HG02852 (cell line): ENCODE results near the gene ZNF561.
"Not testable (repeated sequence)": the region's sequence is repeated elsewhere in the genome, so short reads cannot be mapped to it uniquely, and the experiment has no call there.

ENCODE experiments used
- ATAC-seq: cut with Tn5 transposase; IDR thresholded peaks from one replicate; pipeline ENCODE4 v1.9.1; 2021; ENCODE audit warnings: mild to moderate bottlenecking, moderate library complexity; ENCODE audit not compliant: unreplicated experiment

The ZNF561 gene

GRCh38 chr19:9621156-9622037 lies at the start of gene ZNF561:
ZNF561 (minus strand) TSS chr19:9621232; CDS start chr19:9619456, 1,776 bp downstream.
- peak; percentile 74 for ATAC-seq

- ATAC-seq, result no peak
Observed at GRCh38 chr19:9668544-9668943, 47.5 kb upstream of the ZNF561 start.

GRCh38 chr19:9667898-9668297 lies 46.9 kb upstream of the ZNF561 start:
- ATAC-seq, result no peak

- ATAC-seq, result no peak
Observed at GRCh38 chr19:9658769-9659168, 37.7 kb upstream of the ZNF561 start.

- not testable (repeated sequence) for ATAC-seq
Observed at GRCh38 chr19:9653066-9653555, 32.1 kb upstream of the ZNF561 start.

GRCh38 chr19:9651464-9651863 lies 30.4 kb upstream of the ZNF561 start:
- ATAC-seq, result not testable (repeated sequence)

GRCh38 chr19:9650345-9650744 lies 29.3 kb upstream of the ZNF561 start:
- ATAC-seq, result no peak

GRCh38 chr19:9645472-9645871 lies 24.4 kb upstream of the ZNF561 start:
- no peak for ATAC-seq

GRCh38 chr19:9644472-9644871 lies 23.4 kb upstream of the ZNF561 start:
- no peak for ATAC-seq

GRCh38 chr19:9641810-9642209 lies 20.8 kb upstream of the ZNF561 start:
- no peak for ATAC-seq

- no peak for ATAC-seq
Observed at GRCh38 chr19:9640956-9641355, 19.9 kb upstream of the ZNF561 start.

- no peak for ATAC-seq
Observed at GRCh38 chr19:9636018-9636417, 15.0 kb upstream of the ZNF561 start.

- no peak for ATAC-seq
Observed at GRCh38 chr19:9627856-9628255, 6.8 kb upstream of the ZNF561 start.

- no peak for ATAC-seq
Observed at GRCh38 chr19:9622531-9622930, 1.5 kb upstream of the ZNF561 start.

GRCh38 chr19:9620842-9621155 lies 233 bp downstream of the ZNF561 start:
- peak; percentile 33 for ATAC-seq

GRCh38 chr19:9615844-9616243 lies 5.2 kb downstream of the ZNF561 start:
- ATAC-seq, result no peak

- ATAC-seq, result no peak
Observed at GRCh38 chr19:9610484-9611113, 10.4 kb downstream of the ZNF561 start.

- no peak for ATAC-seq
Observed at GRCh38 chr19:9608912-9609311, 12.1 kb downstream of the ZNF561 start.

- no peak for ATAC-seq
Observed at GRCh38 chr19:9597027-9597426, 24.0 kb downstream of the ZNF561 start.

GRCh38 chr19:9586764-9587163 lies 34.3 kb downstream of the ZNF561 start:
- ATAC-seq, result no peak

GRCh38 chr19:9584073-9584833 lies 36.8 kb downstream of the ZNF561 start, which contains the start of gene ZNF121:
ZNF121 (minus strand) TSS chr19:9584504; CDS start chr19:9568097, 16,407 bp downstream.
- peak; percentile 89 for ATAC-seq
